ENCODE results near the gene KRT5. TPM values are rescaled to one million over a fixed set of nuclear protein-coding genes. Genes with fewer than 3 reads are reported as not detected.

KRT5 gene
- total RNA-seq, 8 experiments from 2014 or later, result 0.14 to 1.9 (median 0.38) TPM; not detected in 3

DNA sequence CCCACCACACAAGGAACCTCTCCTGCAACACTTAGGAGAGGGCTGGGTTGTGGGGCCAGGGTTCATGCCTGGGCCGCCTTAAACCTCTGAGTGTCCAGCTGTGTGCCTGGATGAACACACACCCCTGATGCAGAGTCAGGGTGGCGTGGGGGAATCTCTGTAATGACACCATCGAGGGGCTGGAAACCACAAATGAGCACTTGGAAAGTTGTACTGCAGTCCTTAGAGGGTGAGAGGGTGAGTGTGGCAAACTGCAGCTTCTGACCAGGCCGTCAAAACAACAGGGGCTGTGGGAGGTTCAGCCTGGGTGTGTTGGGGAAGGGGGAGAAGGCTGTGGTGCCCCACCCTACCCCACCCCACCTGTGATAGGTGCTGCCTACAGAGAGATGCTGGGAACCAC is 12.4 kb upstream of the KRT5 start:
- in situ Hi-C loops (cut with MboI; ENCODE audit: low pct_unique_long_range_greater_than_20kb in 2 of 9, low sequenced_read_pairs in 9 of 9, unreplicated experiment in 9 of 9), result no loop called here
- H3K4me1 ChIP-seq (replicated peaks in 1 of 2), result no peaks in the 10 kb centered on the region
- H3K4me3 ChIP-seq, result no peak overlapping the region
- no peak overlapping the region for H3K27ac ChIP-seq
- ATAC-seq (replicated peaks in 6 of 8), result no peak
- WGBS, 10 experiments, result 0 to 100% (median 58%) methylated on average over 1 to 2 of the region's 4 CpGs; no CpG with 5 or more reads in 7 of the 10 experiments

DNA sequence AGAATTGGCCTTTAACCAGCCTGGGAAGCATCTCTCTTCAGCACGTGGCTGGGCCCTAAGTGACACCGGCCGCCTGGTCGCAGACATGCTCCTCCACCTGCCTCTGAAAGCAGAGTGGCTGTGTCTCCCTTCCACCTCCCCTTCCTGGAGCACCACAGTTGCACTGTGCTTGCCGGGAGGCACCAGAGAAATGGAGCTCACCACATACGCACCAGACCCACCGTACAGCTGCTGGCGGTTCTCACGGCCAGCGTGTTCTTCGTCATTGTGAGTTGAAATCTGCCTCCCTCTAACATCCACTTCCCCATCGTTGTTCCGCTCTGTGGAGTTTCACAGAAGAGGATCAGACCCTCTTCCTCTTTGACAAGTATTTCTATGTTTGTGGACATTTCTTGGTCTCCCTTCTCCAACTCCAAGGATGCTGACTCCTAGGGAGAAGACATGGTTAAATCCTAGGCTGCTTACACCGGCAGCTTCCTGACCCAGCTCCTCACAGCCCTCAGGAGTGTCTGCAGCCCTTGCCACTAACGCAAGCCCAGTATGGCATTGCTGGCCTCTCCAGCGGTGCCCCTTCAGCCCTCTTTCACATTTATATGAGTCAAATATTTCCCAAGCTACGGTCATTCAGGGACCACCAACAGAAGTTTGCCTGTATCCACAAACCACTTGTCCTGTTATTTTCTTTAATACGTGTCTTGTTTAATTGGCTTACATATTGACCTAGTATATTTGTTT is 11.5 kb upstream of the KRT5 start:
- in situ Hi-C loops (cut with MboI; ENCODE audit: low pct_unique_long_range_greater_than_20kb in 2 of 9, low sequenced_read_pairs in 9 of 9, unreplicated experiment in 9 of 9), result no loop called here
- 50 to 100% (median 62%) methylated on average over 1 to 11 of the region's 18 CpGs for WGBS, 10 experiments
- H3K4me1 ChIP-seq (replicated peaks in 1 of 2), result no peaks in the 10 kb centered on the region
- no peak for ATAC-seq (replicated peaks in 6 of 8)
- no peak overlapping the region for H3K27ac ChIP-seq
- H3K4me3 ChIP-seq, result no peak overlapping the region

DNA sequence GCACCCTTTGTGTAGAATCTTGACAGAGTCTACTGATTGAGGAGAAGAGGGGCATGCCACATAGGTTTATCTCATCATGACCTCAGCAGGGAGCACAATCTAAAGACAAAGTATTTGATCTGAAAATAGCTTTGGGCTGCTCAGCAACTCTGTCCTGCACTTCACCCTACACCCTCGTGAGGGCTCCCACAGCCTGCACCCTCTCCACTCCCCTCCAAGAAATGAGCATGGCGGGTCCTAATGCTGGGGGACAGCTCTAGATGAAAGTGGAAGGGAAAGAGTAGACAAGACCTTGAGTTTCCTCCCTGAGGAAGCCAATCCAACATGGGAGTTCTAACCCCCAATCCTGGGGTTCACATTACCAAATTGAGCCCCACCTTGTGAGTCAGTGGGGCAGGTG is 10.7 kb upstream of the KRT5 start:
- Histone ChIP-seq H3K4me3 (no peak overlapping the region), H3K27ac (no peak overlapping the region), H3K4me1 (replicated peaks in 1 of 2) (no peaks in the 10 kb centered on the region)
- in situ Hi-C loops (cut with MboI; ENCODE audit: low pct_unique_long_range_greater_than_20kb in 2 of 9, low sequenced_read_pairs in 9 of 9, unreplicated experiment in 9 of 9), result no loop called here
- 80% methylated on average over 1 of the region's 2 CpGs; no CpG with 5 or more reads in 9 of the 10 experiments for WGBS, 10 experiments
- no peak for ATAC-seq (replicated peaks in 6 of 8)

DNA sequence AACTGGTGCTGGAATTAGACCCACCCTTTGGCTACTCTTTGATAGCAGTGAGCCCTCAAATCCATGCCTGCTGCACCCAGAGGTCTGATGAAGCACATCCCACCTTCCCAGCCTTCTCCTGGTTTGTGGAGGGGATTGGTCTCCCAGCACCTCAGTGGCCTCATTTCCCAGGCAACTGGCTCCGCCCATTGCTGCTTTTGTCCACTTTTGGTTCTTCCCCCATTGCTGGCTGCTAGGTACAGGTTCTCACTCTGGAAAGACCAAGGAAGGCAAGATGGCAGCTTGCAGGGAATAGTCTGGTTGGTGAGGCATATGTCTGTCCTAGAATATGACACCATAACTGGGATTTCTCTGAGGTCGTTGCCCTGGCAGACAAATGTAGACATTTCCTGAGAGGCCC is 10.2 kb upstream of the KRT5 start:
- Histone ChIP-seq H3K4me1 (replicated peaks in 1 of 2) (no peaks in the 10 kb centered on the region), H3K4me3 (no peak overlapping the region), H3K27ac (no peak overlapping the region)
- ATAC-seq (replicated peaks in 6 of 8), result no peak
- in situ Hi-C loops (cut with MboI; ENCODE audit: low pct_unique_long_range_greater_than_20kb in 2 of 9, low sequenced_read_pairs in 9 of 9, unreplicated experiment in 9 of 9), result no loop called here
- 75 to 86% methylated on average over 1 of the region's 2 CpGs; no CpG with 5 or more reads in 8 of the 10 experiments for WGBS, 10 experiments

DNA sequence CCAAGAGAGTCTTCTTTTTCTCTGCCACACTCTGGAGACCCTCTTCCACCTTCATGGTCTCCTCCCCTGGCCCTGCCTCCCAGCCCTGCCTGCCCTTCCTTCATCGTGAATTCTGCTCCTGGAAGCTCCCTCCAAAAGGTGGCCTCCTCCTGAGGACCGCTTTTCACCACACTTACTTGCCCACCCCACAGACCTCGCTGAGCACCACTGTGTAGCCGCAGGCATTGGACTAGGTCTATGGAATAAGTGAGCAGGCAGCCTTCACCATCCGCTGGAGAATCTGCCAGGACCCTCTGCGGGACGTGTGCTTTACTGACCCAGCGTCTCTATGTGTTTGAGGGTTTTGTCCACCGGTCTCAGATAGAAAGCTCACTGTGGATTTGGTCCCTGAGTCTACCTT is 9.7 kb upstream of the KRT5 start:
- WGBS, 10 experiments, result 68 to 100% (median 94%) methylated on average over 1 to 4 of the region's 9 CpGs; no CpG with 5 or more reads in 4 of the 10 experiments
- no peak for ATAC-seq (replicated peaks in 6 of 8)
- Histone ChIP-seq H3K4me1 (replicated peaks in 1 of 2) (no peaks in the 10 kb centered on the region), H3K27ac (no peak overlapping the region), H3K4me3 (no peak overlapping the region)
- in situ Hi-C loops (cut with MboI; ENCODE audit: low pct_unique_long_range_greater_than_20kb in 2 of 9, low sequenced_read_pairs in 9 of 9, unreplicated experiment in 9 of 9), result no loop called here

- 60 to 100% (median 85%) methylated on average over 1 to 2 of the region's 2 CpGs; no CpG with 5 or more reads in 5 of the 10 experiments for WGBS, 10 experiments
- H3K27ac ChIP-seq, result no peak overlapping the region
Observed at GRCh38 chr12:52529417-52529816, 9.2 kb upstream of the KRT5 start.

DNA sequence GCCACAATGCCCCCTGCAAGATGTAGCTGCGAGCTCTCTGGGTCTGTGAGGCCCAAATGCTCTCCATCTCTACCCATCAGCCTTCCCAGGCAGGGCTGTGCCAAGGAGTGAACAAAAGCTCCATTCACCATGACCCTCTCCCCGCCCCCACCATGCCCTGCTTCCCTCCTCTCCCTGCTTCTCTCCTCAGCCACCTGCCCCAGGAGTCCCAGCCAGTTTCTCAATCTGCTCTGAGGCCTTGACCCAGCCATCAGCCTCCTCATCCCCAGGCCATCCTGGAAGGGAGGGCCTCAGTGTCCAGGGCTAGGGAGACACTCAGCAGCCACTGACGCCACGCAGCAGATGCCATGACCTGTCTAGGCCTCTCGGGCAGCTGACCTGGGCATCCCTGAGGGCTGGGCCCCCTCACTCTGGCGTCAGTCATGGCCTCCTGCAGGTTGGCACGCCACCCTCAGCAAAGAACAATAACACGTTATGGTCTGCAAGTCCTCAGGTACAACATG is 8.5 kb upstream of the KRT5 start:
- Histone ChIP-seq H3K4me1 (replicated peaks in 1 of 2) (no peaks in the 10 kb centered on the region), H3K4me3 (no peak overlapping the region), H3K27ac (no peak overlapping the region)
- in situ Hi-C loops (cut with MboI; ENCODE audit: low pct_unique_long_range_greater_than_20kb in 2 of 9, low sequenced_read_pairs in 9 of 9, unreplicated experiment in 9 of 9), result no loop called here
- no peak for ATAC-seq (replicated peaks in 6 of 8)
- WGBS, 10 experiments, result 31 to 78% (median 51%) methylated on average over 2 to 5 of the region's 8 CpGs; no CpG with 5 or more reads in 7 of the 10 experiments

More at GRCh38 chr12:52529417-52529816, 9.2 kb upstream of the KRT5 start:
- no peaks in the 10 kb centered on the region for H3K4me1 ChIP-seq (replicated peaks in 1 of 2)
- in situ Hi-C loops (cut with MboI; ENCODE audit: low pct_unique_long_range_greater_than_20kb in 2 of 9, low sequenced_read_pairs in 9 of 9, unreplicated experiment in 9 of 9), result no loop called here
- ATAC-seq (replicated peaks in 6 of 8), result no peak
- H3K4me3 ChIP-seq, result no peak overlapping the region

- WGBS, 10 experiments, result 0 to 100% (median 47%) methylated on average over 1 to 2 of the region's 4 CpGs; no CpG with 5 or more reads in 4 of the 10 experiments
- Histone ChIP-seq H3K27ac (no peak overlapping the region), H3K4me3 (no peak overlapping the region), H3K4me1 (replicated peaks in 1 of 2) (no peaks in the 10 kb centered on the region)
- in situ Hi-C loops (cut with MboI; ENCODE audit: low pct_unique_long_range_greater_than_20kb in 2 of 9, low sequenced_read_pairs in 9 of 9, unreplicated experiment in 9 of 9), result no loop called here
- ATAC-seq (replicated peaks in 6 of 8), result no peak
Observed at GRCh38 chr12:52527121-52527800, 7.1 kb upstream of the KRT5 start.

GRCh38 chr12:52526511-52526951 is 6.3 kb upstream of the KRT5 start:
- no peak for ATAC-seq (replicated peaks in 6 of 8)
- 50 to 100% (median 76%) methylated on average over 1 to 8 of the region's 8 CpGs; no CpG with 5 or more reads in 5 of the 10 experiments for WGBS, 10 experiments
- Histone ChIP-seq H3K27ac (no peak overlapping the region), H3K4me3 (no peak overlapping the region), H3K4me1 (replicated peaks in 1 of 2) (no peaks in the 10 kb centered on the region)
- in situ Hi-C loops (cut with MboI; ENCODE audit: low pct_unique_long_range_greater_than_20kb in 2 of 9, low sequenced_read_pairs in 9 of 9, unreplicated experiment in 9 of 9), result no loop called here

DNA sequence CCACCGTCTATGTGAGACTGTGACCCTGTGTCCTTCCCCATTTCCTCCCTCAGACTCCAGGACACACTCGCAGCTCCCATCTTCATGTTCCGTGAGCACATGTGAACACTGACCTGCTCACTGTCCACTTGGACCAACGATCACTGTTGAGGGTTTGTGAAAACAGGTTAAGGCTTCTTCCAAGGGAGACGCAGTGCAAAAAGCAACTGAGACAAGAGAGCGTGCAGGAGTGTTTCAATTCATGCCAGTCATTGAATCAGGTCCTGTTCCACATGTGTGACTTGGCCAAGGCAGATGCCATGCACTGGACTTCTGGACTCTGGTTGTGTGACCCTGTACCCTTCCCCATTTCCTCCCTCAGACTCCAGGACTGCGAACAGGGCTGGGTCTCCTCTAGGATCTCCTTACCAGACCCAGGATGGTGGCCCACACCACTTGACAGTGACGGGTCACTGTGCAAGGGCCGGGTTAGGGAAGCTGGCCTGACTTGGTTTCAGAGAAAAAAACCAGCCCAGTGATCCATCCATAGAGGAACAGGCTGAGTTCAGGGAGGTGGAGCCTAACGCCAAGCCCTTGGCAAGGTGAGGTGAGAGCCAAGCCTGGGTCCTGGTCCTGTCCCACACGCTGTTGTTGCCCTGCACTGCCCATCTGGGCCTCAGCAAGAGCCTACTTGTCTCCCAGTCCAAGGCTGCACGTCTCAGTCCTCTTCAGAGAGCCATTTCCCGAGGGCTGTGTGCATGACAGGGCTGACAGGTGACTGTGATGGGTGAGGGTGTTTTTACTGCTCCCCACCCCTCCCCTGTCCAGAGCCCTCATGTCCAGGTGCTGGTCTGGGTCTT is 5.7 kb upstream of the KRT5 start:
- ATAC-seq (replicated peaks in 6 of 8), result no peak
- 48 to 100% (median 66%) methylated on average over 1 to 9 of the region's 13 CpGs; no CpG with 5 or more reads in 3 of the 10 experiments for WGBS, 10 experiments
- Histone ChIP-seq H3K27ac (no peak overlapping the region), H3K4me1 (replicated peaks in 1 of 2) (no peaks in the 10 kb centered on the region), H3K4me3 (no peak overlapping the region)
- in situ Hi-C loops (cut with MboI; ENCODE audit: low pct_unique_long_range_greater_than_20kb in 2 of 9, low sequenced_read_pairs in 9 of 9, unreplicated experiment in 9 of 9), result no loop called here

DNA sequence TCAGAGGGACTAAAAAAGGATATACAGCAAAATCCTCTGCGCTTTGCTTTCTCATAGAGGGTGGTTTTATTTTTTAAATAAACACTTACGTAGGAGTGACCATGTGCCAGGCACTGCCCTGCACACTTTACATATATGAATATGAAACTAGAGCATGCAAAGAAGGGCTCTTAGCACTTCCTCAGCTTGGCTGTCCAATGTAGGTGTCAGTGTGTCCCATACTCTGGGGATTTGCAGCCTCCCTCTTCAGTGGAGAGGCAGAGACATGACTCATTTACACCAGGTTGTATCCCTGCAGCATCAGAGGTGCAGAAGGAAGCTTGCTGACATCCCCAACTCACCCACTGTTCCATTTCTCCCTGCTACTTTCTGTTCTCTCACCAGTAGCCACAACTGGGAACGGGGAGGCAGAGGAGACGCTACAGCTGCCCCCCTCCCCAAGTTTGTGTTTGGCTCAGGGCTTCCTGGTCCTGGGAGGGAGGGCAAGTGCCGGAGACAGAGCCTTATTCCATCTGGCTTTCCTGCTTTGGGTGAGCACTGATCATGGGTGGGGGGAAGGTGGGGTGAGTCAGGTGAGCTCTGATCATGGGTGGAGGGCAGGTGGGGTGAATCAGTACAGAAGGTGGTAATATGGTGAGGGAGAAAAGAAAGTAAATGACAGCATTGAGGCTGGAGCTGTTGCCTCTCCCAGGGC is 4.9 kb upstream of the KRT5 start:
- 55 to 100% (median 87%) methylated on average over 1 to 3 of the region's 5 CpGs; no CpG with 5 or more reads in 2 of the 10 experiments for WGBS, 10 experiments
- Histone ChIP-seq H3K4me1 (replicated peaks in 1 of 2) (no peaks in the 10 kb centered on the region), H3K4me3 (no peak overlapping the region), H3K27ac (no peak overlapping the region)
- peak in 3 of 8 experiments; percentile 76 to 90 (median 87) for ATAC-seq (replicated peaks in 6 of 8)
- in situ Hi-C loops (cut with MboI; ENCODE audit: low pct_unique_long_range_greater_than_20kb in 2 of 9, low sequenced_read_pairs in 9 of 9, unreplicated experiment in 9 of 9), result no loop called here

DNA sequence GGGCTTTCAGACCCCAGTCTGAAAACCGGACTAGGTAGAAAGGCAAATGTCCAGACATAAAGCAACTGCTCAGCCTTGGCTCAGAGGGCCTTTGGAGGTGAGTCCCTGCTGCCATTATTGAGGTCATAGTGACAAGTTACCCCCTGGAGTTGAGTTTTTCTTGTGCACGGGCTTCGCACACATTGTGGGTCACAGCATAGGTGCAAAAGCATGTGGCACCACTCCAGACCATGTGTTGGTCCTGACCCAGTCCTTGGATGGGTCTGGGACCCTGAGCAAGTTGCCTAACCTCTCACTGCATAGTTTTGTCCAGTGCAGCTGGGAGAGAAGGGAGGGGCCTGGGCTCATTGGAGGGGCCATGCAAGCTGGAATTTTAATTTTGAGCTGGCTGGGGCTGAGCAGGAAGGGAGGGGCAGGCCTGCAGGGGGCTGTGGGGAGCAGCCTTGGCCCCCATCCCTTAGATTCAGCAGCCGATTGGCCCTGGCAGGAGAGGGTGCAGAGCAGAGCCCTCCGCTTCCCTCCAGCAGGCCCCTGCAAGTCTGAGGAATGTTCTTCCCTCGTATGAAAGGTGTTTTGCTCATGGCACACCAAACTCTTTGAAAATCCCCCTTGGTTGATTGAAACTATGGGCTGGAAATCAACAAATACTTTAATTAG is 4.2 kb upstream of the KRT5 start:
- 33 to 90% (median 51%) methylated on average over 2 to 3 of the region's 6 CpGs; no CpG with 5 or more reads in 6 of the 10 experiments for WGBS, 10 experiments
- in situ Hi-C loops (cut with MboI; ENCODE audit: low pct_unique_long_range_greater_than_20kb in 2 of 9, low sequenced_read_pairs in 9 of 9, unreplicated experiment in 9 of 9), result no loop called here
- peak in 3 of 8 experiments; percentile 15 to 42 (median 35) for ATAC-seq (replicated peaks in 6 of 8)

More for the DNA sequence above, 4.2 kb upstream of the KRT5 start:
- H3K27ac ChIP-seq, result no peak overlapping the region
- no peak overlapping the region for H3K4me3 ChIP-seq
- H3K4me1 ChIP-seq (replicated peaks in 1 of 2), result no peaks in the 10 kb centered on the region
